ENCODE results near the gene NKRF. TPM values are rescaled to one million over a fixed set of nuclear protein-coding genes. Genes with fewer than 3 reads are reported as not detected.
A peak's percentile ranks its signal among the peaks of the same experiment; 100 is the strongest.

Gene NKRF
- total and polyA plus RNA-seq, 2 of the 8 experiments (the other 6 are each of a cell fraction or from before 2014, with no cell fraction given): 3.8 to 11.4 TPM

GRCh38 chrX:119606280-119607017, at the start of gene NKRF (continued):
- TF ChIP-seq SUZ12 (IDR thresholded peaks at IDR 0.05; ENCODE audit: low read length) (no peak), ZNF274 (IDR thresholded peaks at IDR 0.05; ENCODE audit: borderline replicate concordance, extremely low read depth, low read length) (no peak), MAX (IDR thresholded peaks at IDR 0.05) (peak; percentile 56; the same call in 1 of the 2 replicates), BCL11A (IDR thresholded peaks at IDR 0.05; ENCODE audit: low read depth in 2 of 2, low read length in 2 of 2) (no peak), GABPA (IDR thresholded peaks at IDR 0.05; ENCODE audit: borderline replicate concordance, insufficient read depth, low read length) (no peak), JUND (IDR thresholded peaks at IDR 0.05; ENCODE audit: low read length) (no peak), NRF1 (IDR thresholded peaks at IDR 0.05; ENCODE audit: low read depth, low read length) (peak; percentile 65), TAF1 (IDR thresholded peaks at IDR 0.05; ENCODE audit: low read depth, low read length) (peak; percentile 62; the same call in 1 of the 2 replicates), RBBP5 (IDR thresholded peaks at IDR 0.05; ENCODE audit: borderline replicate concordance, low read depth, low read length) (no peak), BRCA1 (IDR thresholded peaks at IDR 0.05; ENCODE audit: low read depth, low read length) (peak; percentile 88), CBX8 (IDR thresholded peaks at IDR 0.05; ENCODE audit: borderline replicate concordance, low read depth, low read length) (no peak), HDAC6 (IDR thresholded peaks at IDR 0.05; ENCODE audit: low read depth, low read length) (no peak), CTBP2 (IDR thresholded peaks at IDR 0.05; ENCODE audit: borderline replicate concordance, insufficient read depth, insufficient read length, low read length) (no peak), POLR2A (IDR thresholded peaks at IDR 0.05; ENCODE audit: control extremely low read depth in 1 of 2, low read depth in 2 of 2, low read length in 2 of 2) (peak; percentile 26 to 68; a peak in 2 of 3 replicates), EP300 (IDR thresholded peaks at IDR 0.05; ENCODE audit: borderline replicate concordance in 1 of 2, low read depth in 2 of 2, low read length in 2 of 2) (no peak), CHD2 (IDR thresholded peaks at IDR 0.05; ENCODE audit: low read length) (peak; percentile 96), E2F6 (IDR thresholded peaks at IDR 0.05) (peak; percentile 79), PHF8 (conservative IDR thresholded peaks at IDR 0.05; ENCODE audit: low read depth, low read length) (peak; percentile 72), KDM4A (IDR thresholded peaks at IDR 0.05; ENCODE audit: low read depth, low read length, severe bottlenecking) (peak; percentile 60), EGR1 (IDR thresholded peaks at IDR 0.05; ENCODE audit: borderline replicate concordance, low read depth, low read length) (no peak), YY1 (IDR thresholded peaks at IDR 0.05; ENCODE audit: low read depth, low read length) (no peak), ASH2L (IDR thresholded peaks at IDR 0.05; ENCODE audit: low read length) (no peak), SRF (IDR thresholded peaks at IDR 0.05; ENCODE audit: low read depth, low read length) (no peak)

Data from H1 (cell line).